HG02571 (cell line): ENCODE results near the gene FNTB.

Source experiments
- ATAC-seq: cut with Tn5 transposase; IDR thresholded peaks from one replicate; pipeline ENCODE4 v1.9.1; 2021; ENCODE audit warnings: mild to moderate bottlenecking, moderate library complexity; ENCODE audit not compliant: unreplicated experiment

Gene FNTB, protein sequence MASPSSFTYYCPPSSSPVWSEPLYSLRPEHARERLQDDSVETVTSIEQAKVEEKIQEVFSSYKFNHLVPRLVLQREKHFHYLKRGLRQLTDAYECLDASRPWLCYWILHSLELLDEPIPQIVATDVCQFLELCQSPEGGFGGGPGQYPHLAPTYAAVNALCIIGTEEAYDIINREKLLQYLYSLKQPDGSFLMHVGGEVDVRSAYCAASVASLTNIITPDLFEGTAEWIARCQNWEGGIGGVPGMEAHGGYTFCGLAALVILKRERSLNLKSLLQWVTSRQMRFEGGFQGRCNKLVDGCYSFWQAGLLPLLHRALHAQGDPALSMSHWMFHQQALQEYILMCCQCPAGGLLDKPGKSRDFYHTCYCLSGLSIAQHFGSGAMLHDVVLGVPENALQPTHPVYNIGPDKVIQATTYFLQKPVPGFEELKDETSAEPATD

DNA sequence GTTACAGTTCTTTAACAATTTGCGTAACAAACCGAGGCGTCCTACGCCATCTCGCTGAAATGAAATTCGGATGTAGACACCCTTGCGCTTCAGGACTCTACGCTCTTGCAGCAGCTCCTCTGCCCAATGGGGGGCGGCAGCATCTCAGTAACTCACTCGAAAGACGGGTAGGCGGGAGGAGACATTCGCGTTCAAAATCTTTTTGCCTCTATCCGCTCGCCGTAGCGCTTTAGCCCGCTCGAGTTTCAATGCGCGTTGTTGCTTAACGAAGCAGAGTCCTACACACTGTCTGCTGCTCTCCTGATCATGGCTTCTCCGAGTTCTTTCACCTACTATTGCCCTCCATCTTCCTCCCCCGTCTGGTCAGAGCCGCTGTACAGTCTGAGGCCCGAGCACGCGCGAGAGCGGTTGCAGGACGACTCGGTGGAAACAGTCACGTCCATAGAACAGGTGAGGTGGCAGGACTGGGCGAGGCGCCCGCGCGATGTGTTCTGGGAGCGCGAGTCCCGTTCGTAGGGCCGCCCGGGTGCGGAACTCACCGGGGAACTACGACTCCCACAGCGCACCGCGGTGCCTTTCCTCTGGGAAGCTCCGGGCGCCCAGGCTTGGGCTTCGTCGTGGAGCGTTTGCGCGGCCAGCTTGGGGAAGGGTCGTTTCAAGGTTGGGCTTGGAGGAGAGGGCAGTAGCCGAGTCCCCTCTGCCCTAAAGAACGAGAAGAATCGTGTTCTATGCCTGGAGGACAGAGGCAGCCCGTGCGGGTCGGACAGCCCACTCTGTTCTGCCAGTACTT, at the start of gene FNTB:
TSS of gene FNTB (plus strand) at position 248 of the 790 bp plus-strand sequence. CDS start at position 307, 59 bp downstream.
- peak; percentile 93 for ATAC-seq

DNA sequence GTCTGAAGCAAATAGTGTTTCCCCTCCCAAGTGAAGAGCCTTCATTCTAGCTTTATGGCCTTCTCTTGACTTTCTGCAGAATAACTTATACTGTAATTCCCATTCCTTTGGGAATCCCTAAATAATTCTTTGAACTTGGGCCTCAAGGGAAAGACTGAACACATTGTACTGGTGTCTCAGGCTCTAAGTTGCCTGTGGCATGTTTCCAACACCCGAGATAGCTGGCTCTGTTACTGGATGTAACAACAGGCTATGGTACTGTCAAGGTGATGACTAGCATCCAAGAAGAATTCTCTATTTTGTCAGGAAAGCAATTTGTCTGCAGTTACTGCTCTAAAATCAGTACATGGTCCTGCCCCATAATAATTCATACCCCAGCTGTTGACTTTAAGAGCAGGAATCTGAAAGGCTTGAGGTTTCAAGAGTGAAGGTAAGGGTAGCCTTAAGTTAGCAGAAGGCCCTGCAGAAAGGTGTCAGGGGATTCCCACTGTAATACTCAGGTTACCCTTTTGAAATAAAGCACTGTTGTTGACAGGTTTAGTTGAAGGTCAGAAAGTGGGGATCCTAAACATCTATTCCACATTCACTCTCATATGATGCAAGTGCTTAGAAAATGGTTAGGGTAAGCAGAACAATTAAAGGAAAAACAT, 49.4 kb upstream of the FNTB start:
- no peak for ATAC-seq

DNA sequence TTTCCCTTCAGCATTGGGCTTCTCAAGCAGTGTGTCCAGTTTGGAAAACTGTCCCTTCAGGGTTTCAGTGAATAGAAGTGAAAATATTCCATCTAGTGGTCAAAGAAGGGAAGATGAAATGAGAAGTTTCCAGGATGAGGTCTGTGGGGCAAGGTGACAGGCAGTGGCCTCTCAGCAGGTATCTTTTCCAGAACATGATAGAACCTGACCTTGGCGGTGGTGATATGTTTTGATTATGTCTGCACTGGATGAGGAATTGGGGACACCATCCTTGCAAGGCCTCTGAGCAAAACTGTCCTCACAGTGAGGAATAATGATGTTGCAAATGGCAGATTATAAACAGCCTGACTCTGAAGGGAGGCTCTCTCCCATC, 48.9 kb upstream of the FNTB start:
- ATAC-seq, result no peak

DNA sequence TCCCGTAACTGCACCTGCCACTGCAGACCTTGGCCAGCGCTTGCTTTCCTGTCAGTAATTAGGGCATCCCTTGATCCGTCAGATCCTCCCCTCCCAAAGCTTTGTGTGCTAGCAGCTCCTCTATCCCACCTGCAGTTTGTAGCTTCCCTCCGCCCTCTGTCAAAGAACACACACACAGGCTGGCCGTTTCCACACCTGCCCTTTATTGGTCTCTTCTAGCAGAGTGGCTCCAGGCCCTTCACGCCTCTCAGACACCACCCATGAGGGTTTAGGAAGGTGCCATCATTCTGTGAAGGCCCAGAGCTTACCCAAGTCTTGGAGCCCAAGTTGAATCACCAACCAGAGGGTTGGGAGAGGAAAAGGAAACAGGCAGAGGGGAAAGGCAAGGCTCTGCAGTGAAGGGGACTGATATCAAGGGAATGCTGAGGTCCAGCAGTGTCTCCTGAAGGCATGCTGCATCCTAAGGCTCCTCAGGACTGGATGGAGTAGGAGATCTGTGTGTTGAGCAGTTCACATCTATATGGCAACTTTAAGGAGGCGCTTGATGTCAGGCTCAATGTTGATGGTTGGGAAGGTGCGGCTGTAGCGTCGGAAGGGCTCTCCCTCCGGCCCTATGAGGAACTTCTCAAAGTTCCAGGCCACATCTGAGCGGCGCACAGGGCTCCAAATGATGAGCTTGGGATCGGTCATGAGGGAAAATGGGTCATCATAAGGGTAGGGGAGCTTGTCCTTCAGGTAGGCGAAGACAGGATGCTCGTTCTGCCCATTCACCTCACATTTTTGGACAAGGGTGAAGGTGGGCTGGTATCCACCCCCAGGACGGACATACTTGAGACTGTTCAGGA, 47.5 kb upstream of the FNTB start:
- ATAC-seq, result no peak

DNA sequence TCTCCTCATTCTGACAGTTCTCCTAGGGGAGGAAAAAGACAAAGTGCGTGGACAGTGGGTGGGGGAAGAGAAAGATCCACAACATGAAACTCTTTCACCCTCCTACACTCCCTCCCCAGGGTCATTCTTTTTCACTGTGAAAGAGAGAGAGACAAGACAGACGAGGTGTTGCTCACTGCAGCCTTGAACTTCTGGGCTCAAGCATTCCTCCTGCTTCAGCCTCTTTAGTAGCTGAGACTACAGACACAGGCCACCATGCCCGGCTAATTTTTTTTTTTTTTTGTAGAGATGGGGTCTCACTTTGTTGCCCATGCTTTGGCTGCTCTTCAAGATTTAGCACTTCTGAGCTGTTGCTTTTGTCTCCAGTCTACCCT, 46.9 kb upstream of the FNTB start:
- ATAC-seq, result no peak

DNA sequence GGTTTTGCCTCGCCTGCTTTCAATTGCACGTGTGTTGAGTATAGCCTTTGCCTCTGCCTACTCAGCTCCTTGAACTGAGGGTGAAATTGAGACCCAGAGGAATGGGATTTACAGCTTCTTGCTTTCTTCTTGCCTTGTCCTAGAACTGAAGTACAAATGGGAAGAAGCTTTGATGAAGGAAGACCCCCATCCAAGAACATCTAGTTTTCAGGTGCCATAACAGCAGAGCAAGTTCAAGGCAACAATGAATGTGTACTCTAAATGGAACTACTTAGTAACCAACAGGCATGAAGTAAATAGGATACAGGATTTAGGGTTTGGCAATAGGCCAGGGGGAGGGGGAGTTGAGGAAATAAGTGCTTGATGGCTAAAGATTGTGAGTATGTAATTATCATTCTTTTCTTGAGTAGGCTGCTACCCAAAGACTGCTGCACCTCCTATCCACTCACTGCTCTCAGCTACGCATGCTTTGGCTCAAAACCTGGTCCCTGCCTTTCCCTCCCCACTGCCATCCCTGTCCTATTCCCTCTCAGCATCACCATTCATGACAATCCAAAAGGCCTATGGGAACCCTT, 46.3 kb upstream of the FNTB start:
- no peak for ATAC-seq

DNA sequence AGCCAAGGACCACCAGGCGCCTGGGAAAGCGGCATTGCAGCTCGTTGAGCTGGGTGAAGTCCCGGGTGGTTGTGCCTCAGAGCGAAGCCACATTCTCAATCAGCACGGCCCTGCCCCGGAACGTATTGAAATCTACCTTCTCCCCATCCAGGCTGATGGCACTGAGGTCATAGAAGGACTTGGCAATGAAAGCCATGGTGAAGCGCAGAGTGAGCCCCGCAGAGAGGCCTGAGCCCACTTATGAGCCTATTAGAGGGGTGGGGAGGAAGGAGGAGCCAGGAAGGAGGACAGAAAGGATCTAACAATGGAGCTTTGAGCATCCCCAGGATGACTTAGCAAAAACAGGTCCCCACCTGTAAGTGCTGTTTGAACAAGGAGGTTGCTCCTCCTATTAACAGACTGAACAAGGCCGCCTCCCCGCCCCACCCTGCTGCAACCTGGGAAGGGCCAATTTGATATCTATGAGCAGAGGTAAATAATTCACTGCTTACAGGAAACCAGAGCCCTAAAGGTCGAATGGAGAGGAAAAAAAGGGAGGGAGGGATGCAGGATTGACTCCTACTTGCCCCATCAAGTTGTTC, 44.1 kb upstream of the FNTB start, which contains the start of gene GPX2:
TSS of gene GPX2 (minus strand) at position 215 of the 581 bp plus-strand sequence. CDS start at position 196, 19 bp downstream.
- no peak for ATAC-seq

DNA sequence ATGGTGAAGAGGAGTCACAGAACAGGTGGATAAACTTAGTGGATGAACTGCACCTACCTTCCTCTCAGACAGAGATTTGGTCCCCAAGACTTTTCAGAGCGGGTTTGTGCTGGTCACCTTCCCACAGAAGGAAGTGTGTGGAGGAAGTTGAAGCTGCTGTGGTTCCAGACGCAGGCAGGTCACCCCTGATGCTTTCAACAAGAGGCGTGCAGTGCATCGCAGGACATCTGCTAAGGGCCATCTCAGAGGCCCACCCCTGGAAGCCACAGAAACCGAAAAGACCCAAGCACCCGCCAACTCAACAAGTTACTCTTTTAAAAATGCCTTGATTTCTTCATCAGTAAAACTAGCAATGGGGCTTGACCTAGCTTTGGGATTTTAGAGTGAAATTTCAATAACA, 43.1 kb upstream of the FNTB start:
- ATAC-seq, result no peak

DNA sequence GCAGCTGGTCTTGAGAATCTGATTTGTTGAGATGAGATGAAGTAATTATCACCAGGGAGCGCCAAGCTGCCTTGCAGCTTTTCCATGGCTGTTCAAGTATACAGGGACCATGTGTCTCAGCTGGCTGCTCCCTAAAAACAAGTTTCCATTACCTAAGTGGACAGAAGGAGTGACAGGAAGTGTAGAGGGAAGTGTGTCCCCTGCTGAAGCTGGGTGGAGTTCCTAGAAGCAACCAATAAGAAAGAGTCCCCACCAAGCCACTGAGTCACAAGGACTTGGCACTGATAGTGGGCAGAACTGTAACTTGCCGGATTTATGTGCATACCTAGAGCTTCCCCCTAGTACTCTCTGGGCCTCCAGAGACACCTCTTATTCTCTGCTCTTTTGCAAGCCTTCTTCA, 42.7 kb upstream of the FNTB start:
- no peak for ATAC-seq

DNA sequence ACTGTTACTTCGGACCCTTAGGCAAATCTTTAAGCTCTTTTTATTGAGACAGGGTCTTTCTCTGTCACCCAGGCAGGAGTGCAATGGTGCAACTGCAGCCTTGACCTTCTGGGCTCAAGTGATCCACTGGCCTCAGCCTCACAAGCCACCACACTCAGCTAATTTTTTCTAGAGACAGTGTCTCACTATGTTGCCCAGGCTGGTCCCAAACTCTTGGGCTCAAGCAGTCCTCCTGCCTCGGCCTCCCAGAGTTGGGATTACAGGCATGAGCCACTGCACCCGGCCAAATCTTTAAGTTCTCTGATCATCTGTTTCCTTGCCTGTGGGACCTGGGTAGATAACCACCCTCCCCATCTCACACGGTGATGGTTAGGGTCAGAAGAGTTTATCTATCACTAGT, 41.8 kb upstream of the FNTB start:
- no peak for ATAC-seq

DNA sequence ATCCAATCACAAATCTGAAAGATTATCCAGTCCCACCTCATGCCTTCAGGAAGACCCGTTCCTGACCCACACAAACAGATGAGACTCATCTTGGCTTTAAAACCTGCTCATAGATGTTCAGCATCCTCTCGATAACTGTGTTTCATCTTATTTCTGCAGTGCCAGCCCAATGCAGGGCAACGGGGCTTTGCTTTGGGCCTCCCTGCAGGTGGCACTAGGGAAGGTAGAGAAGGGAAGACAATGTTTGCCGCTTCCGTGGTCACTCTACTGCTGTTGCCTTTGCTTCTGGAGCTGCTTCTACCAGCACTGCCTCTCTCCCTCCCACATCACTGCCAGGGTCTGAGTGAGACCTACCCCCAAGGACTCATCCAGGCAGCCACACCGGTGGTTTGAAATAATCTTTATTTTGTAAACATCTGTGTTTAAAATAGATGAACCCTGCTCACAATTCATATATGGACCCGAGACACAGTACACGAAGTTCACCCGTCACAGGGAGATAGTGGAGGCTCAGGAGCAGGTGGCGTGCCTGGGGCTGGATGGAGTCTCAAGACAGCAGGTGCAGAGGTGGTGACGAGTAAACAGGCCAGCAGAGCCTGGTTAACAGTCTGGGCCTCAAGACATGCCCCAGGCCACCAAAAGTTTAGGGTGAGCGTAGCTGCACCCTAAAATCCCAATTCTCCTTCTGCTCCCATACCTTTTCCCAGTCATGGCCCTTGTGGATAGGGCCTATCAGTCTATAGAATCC, 41.1 kb upstream of the FNTB start:
- ATAC-seq, result no peak

DNA sequence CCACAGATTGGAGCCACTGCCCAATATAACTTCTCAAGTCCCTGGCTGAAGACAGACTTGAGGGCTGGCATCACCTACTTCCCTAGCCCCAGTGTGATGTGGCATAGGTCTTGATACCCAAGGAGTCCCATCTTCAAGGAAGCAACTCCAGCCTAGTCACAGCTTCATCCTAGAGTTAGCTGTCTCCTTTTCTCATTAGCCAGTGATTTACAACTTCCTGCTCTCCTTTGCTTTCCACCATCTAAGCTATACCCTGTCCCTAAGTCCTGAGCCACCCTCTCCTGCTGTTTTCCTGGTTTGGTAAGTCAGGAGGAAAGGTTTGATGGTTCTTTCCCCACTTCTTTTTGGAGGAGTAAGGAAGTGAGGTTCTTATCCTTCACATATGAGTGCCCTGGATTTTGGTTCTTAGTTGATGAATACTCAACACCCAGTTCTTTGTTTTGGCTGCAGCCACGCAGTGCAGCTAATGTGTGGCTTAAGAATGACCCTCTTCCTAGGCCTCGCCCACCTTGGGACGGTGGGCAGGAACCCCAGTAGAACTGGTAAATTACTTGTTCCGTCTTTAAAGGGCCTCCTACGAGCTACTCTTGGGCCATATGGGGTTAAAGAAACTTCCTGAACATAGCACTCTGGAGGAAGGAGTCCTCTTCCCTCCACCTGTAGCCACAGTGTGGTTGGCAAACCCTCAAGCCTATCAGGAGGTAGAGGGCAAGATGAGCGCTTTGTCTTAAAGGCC, 40.2 kb upstream of the FNTB start:
- no peak for ATAC-seq

DNA sequence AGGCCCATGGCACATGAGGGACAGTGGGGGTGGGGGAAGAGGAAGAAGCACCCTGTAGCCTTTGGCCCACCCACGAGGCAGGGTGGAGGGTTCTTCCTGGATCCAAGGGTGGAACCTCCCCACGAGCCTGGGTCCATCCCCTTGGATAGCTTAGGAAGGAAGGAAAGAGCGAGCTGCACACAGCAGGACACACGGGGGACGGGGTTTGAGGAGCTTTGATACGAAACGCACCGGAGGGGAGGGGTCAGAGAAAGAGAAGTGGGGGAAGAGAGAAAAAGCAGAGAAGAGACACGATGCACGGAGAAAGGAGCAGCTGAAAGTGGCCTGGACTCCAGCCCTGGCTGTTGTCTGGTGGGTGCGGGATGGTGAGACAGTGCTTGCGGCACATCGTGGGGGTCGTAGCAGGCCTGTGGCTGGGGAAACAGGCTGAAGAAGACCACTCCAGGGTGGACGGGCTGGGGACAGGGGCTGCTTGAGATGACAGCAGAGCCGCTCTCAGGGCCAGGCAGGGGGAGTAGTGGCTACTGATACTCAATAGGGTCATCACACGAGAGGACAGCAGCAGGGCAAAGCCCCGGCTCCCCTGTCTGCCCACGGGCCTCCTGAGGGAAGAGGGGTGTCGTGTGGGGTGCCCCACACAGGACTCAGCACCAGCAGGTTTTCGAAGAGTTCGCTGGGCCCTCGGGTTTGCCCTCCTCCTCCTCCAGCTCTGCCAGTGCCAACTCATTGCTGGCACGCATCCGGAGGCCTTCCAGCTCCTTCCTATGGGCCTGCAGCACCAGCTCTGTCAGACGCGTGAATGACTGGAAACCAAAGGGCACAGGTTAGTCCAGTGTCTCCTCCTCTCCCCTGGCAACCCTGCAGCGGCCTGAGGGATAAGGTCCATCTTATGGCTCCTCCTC, 38.7 kb upstream of the FNTB start:
- no peak for ATAC-seq

DNA sequence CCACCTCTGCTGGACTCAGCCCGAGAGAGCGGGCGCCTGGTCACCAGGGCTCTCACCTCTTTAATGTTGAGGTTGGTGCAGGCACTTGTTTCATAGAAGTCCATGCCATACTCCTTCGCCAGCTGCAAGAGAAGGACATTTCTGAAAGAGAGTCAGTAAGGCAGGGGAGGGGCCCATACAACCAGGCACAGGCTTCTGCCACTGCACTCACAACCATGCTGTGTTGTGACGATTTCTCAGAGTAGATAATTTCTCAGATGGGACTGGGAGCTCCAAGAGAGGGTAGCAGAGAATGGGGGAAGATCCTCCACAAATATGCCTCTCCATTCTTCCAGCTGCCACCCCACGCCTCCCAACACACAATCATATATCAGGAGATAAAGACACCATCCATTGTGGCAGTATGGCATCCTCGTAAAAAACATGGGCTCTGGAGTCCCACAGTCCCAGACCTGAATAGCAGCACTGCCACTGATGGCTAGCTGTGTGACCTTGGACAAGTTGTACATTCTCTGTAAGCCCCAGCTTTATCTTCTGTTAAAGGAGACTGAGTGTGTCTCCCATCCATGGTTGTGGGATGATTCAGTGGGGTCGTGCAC, 38.0 kb upstream of the FNTB start:
- ATAC-seq, result no peak

DNA sequence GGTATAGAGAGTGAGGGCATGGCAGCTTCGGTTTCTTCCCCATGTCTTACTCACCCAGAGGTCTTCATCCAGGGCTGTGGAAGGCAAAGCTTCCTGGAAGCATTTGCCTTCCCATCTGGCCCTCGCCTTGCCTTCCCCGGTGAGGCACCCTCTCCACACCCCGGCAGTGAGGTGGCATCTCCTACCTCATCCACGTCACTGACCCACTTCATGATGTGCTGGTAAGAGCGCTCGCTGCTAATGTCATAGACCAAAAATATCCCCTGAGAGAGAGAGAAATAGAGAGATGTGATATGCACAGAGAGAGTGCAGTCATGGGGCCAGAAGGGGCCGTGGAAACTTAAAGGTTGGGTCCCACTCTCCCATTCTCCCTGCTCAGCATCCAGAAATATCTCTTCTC, 35.8 kb upstream of the FNTB start:
- no peak for ATAC-seq

DNA sequence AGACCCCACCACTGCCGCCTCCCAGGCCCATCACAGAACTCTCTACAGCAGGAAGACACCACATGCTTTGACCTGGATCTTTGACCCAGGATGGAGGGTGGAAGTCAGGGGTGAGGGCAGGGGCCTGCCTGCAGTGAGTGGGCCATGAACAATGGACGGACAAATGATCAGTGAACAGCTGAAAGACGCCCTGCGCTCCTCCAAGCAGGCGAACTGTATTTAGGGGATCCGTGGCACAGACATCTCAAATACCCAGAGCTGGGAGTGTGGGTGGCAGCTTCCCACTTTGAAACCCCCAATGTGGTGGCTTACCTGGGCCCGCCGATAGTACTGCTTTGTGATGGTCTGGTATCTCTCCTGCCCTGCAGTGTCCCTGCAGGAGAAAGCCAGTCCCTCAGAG, 35.4 kb upstream of the FNTB start:
- ATAC-seq, result no peak

DNA sequence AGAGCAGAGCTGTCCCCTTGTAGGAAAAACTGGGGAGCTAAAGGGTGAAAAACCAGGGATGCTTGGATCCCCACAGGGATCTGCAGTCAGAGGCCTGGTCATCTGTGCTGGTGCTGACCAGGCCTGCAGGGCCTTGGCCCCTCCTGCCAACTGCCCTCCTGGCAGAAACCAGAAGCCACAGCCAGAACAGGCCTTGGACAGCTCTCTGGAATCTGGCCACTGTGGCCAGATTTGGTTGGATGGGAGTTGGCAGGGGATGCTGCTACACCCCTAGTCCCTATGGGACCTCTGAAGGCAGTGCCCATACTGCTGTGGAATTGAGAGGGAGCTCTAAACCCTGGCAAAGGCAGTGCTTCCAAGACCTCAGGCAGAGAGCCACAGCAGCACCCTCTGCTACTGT, 35.0 kb upstream of the FNTB start:
- no peak for ATAC-seq
